HS-27A (cell line): ENCODE data around the gene LRRC4.

Experiments used
- DNase-seq: peaks from one replicate; pipeline ENCODE4 v3.0.0-alpha.2; 2012; ENCODE audit warnings: low read depth, missing footprints

The LRRC4 gene

GRCh38 chr7:128057909-128058308 lies 26.7 kb upstream of the LRRC4 start:
- DNase-seq: no peak

GRCh38 chr7:128056901-128057300 lies 25.7 kb upstream of the LRRC4 start:
- DNase-seq: peak; percentile 61

DNA sequence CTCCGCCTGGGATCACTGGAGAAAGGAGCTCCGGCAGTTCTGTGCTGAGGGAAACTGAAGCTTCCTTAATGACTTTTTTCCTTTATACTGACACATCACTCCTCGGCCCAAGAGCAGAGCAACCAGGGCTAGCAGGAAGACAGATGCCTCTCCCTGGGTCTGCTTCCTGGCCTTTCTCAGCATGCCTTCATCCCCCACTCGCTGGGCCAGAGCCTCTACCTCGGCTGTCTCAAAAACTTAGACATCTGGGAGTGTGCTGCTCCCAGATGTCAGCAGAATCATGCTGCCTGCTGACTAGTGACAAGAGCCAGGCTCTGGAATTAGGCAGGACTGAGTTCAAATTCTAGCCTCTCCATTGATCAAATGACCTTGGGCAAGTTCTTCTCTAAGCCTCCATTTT lies 24.4 kb upstream of the LRRC4 start:
- no peak for DNase-seq

- no peak for DNase-seq
These were observed 23.3 kb upstream of the LRRC4 start for GRCh38 chr7:128054511-128054910.

DNA sequence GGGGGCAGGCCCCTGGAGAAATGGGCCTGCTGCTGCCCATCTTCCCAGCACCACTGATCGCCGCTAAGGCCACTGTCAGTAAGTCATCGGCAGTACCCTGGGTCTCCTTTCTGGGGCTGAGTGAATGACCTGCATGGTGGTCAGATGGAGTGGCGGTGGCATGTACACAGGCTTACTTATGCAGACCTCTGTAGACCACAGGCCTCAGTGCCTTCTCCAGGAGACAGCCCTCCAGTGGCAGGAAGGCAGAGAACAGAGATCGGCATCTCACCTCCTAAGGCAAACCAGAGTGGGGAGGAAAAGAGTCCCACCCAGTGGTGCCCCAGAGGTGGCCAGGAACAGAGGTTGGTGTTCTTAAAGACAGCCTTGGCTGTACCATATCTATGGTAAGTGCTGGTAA lies 22.8 kb upstream of the LRRC4 start:
- DNase-seq: no peak

DNA sequence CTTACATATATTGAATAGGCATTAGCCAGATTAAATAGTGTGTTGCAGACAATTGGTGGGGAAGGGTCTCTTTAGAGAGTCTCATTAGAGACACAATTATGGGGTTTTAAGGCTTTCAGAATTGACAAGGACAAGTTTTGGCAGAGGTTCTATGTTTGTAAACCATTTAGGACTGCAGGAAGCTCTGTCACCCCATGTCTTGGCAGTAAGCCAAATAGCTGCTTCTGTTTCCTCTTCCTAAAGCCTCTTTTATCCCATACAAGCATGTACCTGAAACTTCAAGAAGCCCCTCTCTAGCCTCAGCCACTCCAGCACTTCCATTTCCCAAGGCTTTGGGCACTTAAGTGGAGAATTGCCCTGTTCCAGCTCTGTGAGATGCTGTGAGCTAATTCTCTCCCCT lies 21.8 kb upstream of the LRRC4 start:
- DNase-seq: no peak

DNA sequence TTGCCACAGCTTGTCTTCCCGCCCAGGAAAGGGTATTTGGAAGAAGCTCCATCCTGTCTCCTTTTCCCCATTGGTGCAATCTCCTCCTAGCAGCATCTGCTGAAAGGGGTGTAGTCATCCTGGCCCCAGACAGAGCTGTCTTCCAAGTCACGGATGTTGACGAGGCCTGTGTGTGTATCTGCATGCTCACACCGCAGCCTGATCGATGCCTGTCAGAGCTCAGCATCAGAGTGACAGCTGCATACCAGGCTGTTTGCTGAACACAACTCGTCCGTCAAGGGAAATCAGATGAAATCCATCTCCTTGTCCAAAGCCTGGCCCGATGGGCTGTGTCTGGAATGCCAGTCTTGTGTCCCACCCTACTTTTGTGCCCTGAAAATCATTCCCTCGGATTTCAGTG lies 21.2 kb upstream of the LRRC4 start:
- DNase-seq: no peak

GRCh38 chr7:128045766-128046165 lies 14.5 kb upstream of the LRRC4 start:
- DNase-seq: no peak

- DNase-seq: no peak
These were observed 13.9 kb upstream of the LRRC4 start for GRCh38 chr7:128045158-128045557.

- DNase-seq: no peak
These were observed 12.8 kb upstream of the LRRC4 start for GRCh38 chr7:128044064-128044463.

DNA sequence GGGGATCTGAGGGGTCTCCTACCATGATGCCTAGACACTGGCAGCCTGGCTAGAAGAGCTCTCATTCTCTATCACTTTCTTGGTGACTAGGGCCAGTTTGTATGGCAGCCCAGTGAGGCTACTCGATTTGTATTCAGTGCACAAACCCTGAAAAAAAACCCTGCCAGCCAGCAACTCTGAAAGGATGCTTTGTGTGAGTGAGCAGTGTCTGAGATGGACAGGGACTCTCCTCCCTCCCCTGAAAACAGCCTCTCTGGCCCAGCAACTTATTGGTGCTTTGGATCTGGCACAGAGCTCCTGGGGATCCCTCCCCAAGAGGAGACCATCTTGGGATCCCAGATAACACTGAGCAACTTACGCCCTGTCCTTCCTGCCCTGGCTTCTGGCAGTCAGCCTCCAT lies 10.8 kb upstream of the LRRC4 start:
- DNase-seq: no peak

- DNase-seq: peak; percentile 57
These were observed 10.0 kb upstream of the LRRC4 start for GRCh38 chr7:128041203-128041602.

GRCh38 chr7:128040205-128040604 lies 9.0 kb upstream of the LRRC4 start:
- no peak for DNase-seq

DNA sequence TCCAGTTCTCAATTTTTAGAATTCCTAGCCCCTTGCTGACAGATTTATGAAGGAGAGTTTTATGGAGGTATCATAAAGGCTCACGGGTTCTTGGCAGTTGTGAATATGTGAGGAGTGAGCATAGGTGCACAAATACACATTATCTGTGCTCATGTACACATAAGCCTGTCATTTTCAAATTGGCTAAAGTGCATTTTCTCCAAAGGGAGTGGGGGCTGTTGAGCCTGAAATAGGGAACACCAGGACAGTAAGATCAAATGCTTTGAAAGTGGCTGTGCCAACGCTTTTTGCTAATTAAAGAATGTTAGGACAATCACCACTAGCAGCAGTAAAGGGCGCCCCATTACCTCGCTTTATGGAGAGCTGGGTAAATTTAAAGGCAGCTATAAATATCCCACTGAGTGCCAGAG lies 8.3 kb upstream of the LRRC4 start:
- no peak for DNase-seq

DNA sequence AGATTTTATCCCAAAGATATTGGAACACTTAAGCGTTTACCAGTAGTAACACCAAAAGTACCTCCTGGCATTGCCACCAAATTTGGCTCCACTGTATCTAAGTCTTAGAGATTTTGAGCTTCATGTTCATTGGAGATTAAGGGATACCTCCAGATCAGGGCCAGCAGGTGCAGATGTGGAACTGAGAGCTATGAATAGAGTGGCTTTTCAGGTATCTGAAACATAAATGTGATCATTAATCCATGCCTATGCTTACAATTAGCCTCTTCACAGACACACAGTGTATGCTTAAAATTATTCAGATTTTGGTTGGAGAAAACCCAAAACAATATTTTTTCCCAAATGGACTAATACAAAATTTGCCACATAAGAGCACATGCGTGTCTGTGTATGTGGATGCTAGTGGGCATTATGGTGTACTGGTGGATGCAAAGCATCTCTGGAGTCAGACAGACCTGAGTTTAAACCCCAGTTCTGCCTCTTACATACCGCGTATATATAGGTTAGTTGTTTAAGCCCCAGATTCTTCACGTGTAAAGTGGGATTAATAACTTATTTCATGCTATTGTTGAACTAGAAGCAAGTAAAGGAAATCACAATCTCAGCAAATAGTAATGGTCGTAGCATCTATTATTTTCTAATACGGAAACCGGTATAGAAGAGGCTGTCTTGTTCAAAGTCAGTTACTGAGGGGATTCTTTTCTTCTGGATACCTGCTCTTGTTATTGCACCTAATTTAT lies 6.8 kb upstream of the LRRC4 start:
- DNase-seq: no peak

- no peak for DNase-seq
These were observed 5.8 kb upstream of the LRRC4 start for GRCh38 chr7:128037081-128037480.

DNA sequence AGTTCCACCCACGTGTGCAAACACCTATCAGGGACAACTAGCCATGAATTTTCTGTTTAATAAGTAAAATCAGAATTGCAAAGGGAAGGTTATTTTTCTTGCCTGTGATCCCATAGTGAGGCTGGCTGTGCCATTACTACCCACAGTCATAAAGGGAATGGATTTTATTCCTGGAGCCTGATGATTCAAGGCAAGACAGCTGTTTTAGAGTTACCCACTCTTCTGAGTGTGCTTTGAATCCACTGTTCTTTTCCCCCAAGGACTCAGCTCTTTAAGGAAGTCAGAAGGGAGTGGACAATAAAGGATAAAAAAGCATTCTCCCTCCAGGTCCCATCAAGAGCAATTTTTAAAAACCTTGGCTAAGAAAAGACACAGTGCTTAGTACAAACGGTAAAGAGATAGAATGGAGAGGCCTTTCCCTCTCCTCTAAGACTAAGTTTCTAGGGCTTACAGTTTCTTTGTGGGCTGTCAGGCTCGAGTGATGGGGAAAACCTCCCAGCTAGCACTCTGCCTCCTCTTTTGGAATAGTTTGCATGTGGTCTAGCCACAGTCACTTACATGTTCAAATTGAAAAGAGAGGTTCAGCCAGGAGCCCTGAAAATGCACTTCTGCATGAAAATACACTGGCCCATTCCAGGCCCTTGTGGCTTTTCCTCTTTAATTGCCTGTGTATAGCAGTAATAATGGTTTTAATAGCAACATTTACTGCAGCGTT lies 5.1 kb upstream of the LRRC4 start:
- DNase-seq: no peak

DNA sequence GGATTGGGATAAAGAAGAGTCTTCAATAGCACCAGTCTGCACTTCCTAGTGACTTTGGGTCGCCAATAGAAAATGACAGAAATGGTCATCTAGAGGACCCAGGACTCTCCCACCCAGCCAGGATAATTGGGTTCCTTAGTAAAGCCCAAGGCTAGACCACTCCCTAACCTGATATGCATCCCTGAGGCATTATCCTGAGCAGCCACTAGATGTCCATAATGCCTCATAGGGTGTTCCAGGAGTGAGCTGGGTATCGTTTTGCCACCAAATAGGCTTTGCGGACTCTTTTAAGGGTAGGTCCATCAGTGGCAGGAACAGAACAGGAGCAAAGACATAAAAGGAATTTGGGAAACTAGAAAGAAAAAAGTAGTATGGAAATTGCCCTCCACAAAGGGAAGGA lies 4.5 kb upstream of the LRRC4 start:
- DNase-seq: no peak

- DNase-seq: no peak
These were observed 3.6 kb upstream of the LRRC4 start for GRCh38 chr7:128034825-128035224.

DNA sequence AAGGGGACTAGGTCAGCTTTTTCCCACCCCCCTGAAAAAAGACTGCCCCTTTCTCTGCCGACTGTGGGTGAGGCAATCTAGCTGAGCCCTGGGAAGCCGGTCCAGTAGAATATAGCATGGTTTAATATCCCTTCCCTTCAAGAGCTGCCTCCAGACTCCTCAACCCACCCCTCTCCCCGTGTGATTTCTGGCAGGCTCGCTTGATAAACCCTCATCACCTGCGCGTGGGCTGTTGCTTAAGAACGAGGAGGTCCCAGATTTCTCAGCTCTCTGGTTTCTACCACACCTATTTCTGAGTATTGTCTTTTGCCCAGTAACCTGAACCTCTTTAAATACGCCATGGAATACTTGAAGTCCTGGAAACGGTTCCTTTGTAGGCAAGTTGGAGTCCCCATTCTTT lies 2.0 kb upstream of the LRRC4 start:
- no peak for DNase-seq

DNA sequence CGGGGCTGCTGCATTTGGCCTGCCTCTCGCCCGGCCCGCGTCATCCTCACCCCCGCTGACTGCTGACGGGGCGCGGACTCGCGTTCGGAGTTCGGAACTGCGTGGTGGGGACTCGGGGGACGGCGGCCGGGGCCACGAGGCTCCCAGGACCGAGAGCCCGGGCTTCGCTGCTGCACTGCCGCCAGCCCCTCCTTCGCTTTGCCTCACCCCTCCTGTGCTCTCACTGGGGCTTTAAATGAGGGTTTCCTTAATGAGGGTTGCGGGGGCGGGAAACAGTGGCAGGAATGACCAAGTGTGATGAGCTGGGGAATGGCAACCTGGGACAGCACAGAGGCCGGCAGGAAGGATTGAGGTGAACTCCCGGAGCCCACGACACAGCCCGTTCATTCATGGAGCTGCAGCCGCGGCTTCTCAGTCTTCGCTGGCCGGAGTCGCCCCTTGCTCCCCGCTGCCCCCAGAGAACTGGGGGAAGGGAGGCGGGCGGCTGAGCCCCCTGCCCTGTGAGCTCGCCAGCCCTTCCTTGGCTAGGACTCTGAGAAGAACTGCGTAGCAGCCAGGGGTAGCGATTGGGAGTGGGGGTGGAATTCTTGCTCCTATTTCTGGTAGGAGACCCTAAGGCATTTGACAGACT lies 1.5 kb upstream of the LRRC4 start:
- DNase-seq: no peak

GRCh38 chr7:128031901-128032604 lies 816 bp upstream of the LRRC4 start:
- DNase-seq: no peak

DNA sequence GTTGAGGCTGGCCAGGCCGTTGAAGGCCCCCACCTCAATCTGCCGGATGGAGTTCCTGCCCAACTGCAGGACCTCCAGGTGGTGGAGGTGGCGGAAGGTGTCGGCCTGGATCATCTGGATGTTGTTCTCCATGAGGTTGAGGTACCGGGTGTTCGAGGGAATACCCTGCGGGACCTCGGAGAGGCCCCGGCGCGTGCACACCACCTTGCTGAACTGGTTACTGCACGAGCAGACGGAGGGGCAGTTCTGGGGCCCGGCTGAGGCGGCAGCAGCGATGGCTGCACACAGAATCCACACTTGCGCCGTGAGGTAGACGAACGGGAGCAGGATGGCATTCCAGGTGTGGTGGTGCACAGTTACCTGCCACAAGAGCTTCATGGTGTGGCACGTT lies 979 bp downstream of the LRRC4 start:
- DNase-seq: no peak
